Duodenal mucosa (tissue), 2 donors: ENCODE measurements around the gene SSTR5.

Source experiments
- H3K27ac ChIP-seq: one replicate; pipeline ENCODE4 v1.7.0; 2013; ENCODE audit warnings: low read depth, low read length
- H3K27me3 ChIP-seq, 2 donors: one replicate each; pipeline ENCODE4 v1.7.0; 2013; ENCODE audit warnings: low read length in 2 of 2, control low read depth in 1 of 2; ENCODE audit not compliant: insufficient read depth in 2 of 2, control insufficient read depth in 1 of 2
- H3K36me3 ChIP-seq, 2 donors: one replicate each; pipeline ENCODE4 v1.7.0; 2013; ENCODE audit warnings: low read length in 2 of 2, control low read depth in 1 of 2; ENCODE audit not compliant: insufficient read depth in 2 of 2, control insufficient read depth in 1 of 2
- H3K4me1 ChIP-seq, 2 donors: one replicate each; pipeline ENCODE4 v1.7.0; 2013; ENCODE audit warnings: low read length in 2 of 2, control low read depth in 1 of 2; ENCODE audit not compliant: insufficient read depth in 2 of 2, control insufficient read depth in 1 of 2
- H3K4me3 ChIP-seq, 2 donors: one replicate each; pipeline ENCODE4 v1.7.0; 2013; ENCODE audit warnings: low read length in 2 of 2, low read depth in 1 of 2
- H3K9ac ChIP-seq, 2 donors: one replicate each; pipeline ENCODE4 v1.7.0; 2013; ENCODE audit warnings: low read length in 2 of 2, low read depth in 1 of 2
- H3K9me3 ChIP-seq, 2 donors: one replicate each; pipeline ENCODE4 v1.7.0; 2013; ENCODE audit warnings: low read length in 2 of 2, control low read depth in 1 of 2; ENCODE audit not compliant: control insufficient read depth in 1 of 2

The SSTR5 gene

GRCh38 chr16:1127971-1128715, 55.6 kb downstream of the SSTR5 start:
- no peaks in the 10 kb centered on the region for H3K36me3 ChIP-seq
- no peaks in the 10 kb centered on the region for H3K9me3 ChIP-seq
- no peaks in the 10 kb centered on the region for H3K27me3 ChIP-seq
- H3K27ac ChIP-seq = no peak overlapping the region
- no peak overlapping the region for H3K4me3 ChIP-seq
- H3K4me1 ChIP-seq = no peaks in the 10 kb centered on the region
- H3K9ac ChIP-seq = no peak overlapping the region

GRCh38 chr16:1129106-1129960, 56.8 kb downstream of the SSTR5 start:
- H3K36me3 ChIP-seq = no peaks in the 10 kb centered on the region
- no peak overlapping the region for H3K4me3 ChIP-seq
- no peak overlapping the region for H3K9ac ChIP-seq
- H3K27ac ChIP-seq = no peak overlapping the region
- H3K27me3 ChIP-seq = no peaks in the 10 kb centered on the region
- no peaks in the 10 kb centered on the region for H3K9me3 ChIP-seq
- peaks cover 5 to 8% of the 10 kb centered on the region in 2 donors for H3K4me1 ChIP-seq

- Histone ChIP-seq H3K4me1 (peaks cover 5 to 8% of the 10 kb centered on the region in 2 donors), H3K27ac (no peak overlapping the region), H3K4me3 (no peak overlapping the region), H3K27me3 (no peaks in the 10 kb centered on the region), H3K36me3 (no peaks in the 10 kb centered on the region), H3K9me3 (no peaks in the 10 kb centered on the region), H3K9ac (no peak overlapping the region)
These were observed 57.8 kb downstream of the SSTR5 start for GRCh38 chr16:1130382-1130781.
